B cell (primary cell): ENCODE measurements around the gene RPL6. TPM values are rescaled to one million over a fixed set of nuclear protein-coding genes. Genes with fewer than 3 reads are reported as not detected.
"Not testable (repeated sequence)": the region's sequence is repeated elsewhere in the genome, so short reads cannot be mapped to it uniquely, and the experiment has no call there.

Source experiments
- ATAC-seq: fragments of 200-7000 bp; cut with Tn5 transposase; one replicate; pipeline ENCODE4 v1.10.0; 2021; ENCODE audit warnings: low read depth, mild to moderate bottlenecking, moderate number of reproducible peaks, moderate library complexity
- CTCF ChIA-PET: fragments of 350-600 bp; sonication (Branson Sonifier 250); formaldehyde crosslinking; loops from one replicate; lab custom pipeline; 2021; ENCODE audit warnings: antibody characterized with exemption, inconsistent platforms; lab: Charles Lee
- POLR2A ChIA-PET: fragments of 350-600 bp; sonication (Branson Sonifier 250); formaldehyde crosslinking; loops from one replicate; lab custom pipeline; 2021; ENCODE audit warnings: antibody characterized with exemption; lab: Charles Lee
- DNase-seq: peaks from one replicate; pipeline ENCODE4 v3.0.0; 2013
- H2AFZ ChIP-seq: 2 replicates; pipeline ENCODE4 v1.6.1; 2012; ENCODE audit warnings: mild to moderate bottlenecking, low read depth, low read length; ENCODE audit not compliant: insufficient read depth, poor library complexity, severe bottlenecking
- H3K27ac ChIP-seq, 2 donors: 1 replicate in 1 of 2; 2 replicates in 1 of 2; pipeline ENCODE4 v1.5.1; 2012 to 2013; ENCODE audit warnings: low read length in 2 of 2, mild to moderate bottlenecking in 2 of 2, moderate library complexity in 1 of 2
- H3K27me3 ChIP-seq, 4 experiments: fragments of 200-600 bp in 1 of 4; sonication (generic) in 1 of 4; replicated peaks in 1 of 4; 1 replicate in 2 of 4; 2 replicates in 2 of 4; pipeline versions ENCODE4 v1.6.1 to v1.7.0; 2013 to 2016; ENCODE audit warnings: low read length in 3 of 4, mild to moderate bottlenecking in 2 of 4, mixed read lengths in 1 of 4, moderate library complexity in 1 of 4; ENCODE audit not compliant: insufficient read depth in 4 of 4, control insufficient read depth in 3 of 4; ENCODE audit errors: control extremely low read depth in 1 of 4
- H3K36me3 ChIP-seq, 2 experiments: replicated peaks in 1 of 2; 1 replicate in 1 of 2; 2 replicates in 1 of 2; pipeline versions ENCODE4 v1.6.1 to v1.7.1; 2013; ENCODE audit warnings: low read length in 1 of 2; ENCODE audit not compliant: insufficient read depth in 2 of 2, control insufficient read depth in 1 of 2; ENCODE audit errors: control extremely low read depth in 1 of 2, extremely low read depth in 1 of 2
- H3K4me1 ChIP-seq, 2 donors: fragments of 200-600 bp in 1 of 2; sonication (generic) in 1 of 2; 1 replicate in 1 of 2; 2 replicates in 1 of 2; pipeline versions ENCODE4 v1.5.1 to v1.6.1; 2013 to 2017; ENCODE audit warnings: low read length in 2 of 2; ENCODE audit not compliant: control insufficient read depth in 2 of 2, insufficient read depth in 2 of 2
- H3K4me2 ChIP-seq: replicated peaks from 2 replicates; pipeline ENCODE3; 2012; ENCODE audit warnings: mild to moderate bottlenecking, low read depth, low read length; ENCODE audit not compliant: poor library complexity, severe bottlenecking
- H3K4me3 ChIP-seq, 5 experiments: fragments of 200-600 bp in 1 of 5; sonication (generic) in 1 of 5; 1 replicate in 3 of 5; 2 replicates in 2 of 5; pipeline versions ENCODE4 v1.5.1 to v1.7.0; 2011 to 2016; ENCODE audit warnings: low read length in 4 of 5, mild to moderate bottlenecking in 4 of 5, low read depth in 2 of 5, control low read depth in 1 of 5, moderate library complexity in 1 of 5; ENCODE audit not compliant: insufficient read depth in 1 of 5; ENCODE audit errors: control extremely low read depth in 1 of 5, extremely low read depth in 1 of 5
- H3K79me2 ChIP-seq: fragments of 200-600 bp; sonication (generic); one replicate; pipeline ENCODE4 v1.6.0; 2016; ENCODE audit warnings: low read length; ENCODE audit not compliant: control insufficient read depth, insufficient read depth
- H3K9ac ChIP-seq: fragments of 200-600 bp; sonication (generic); 2 replicates; pipeline ENCODE4 v1.6.1; 2017; ENCODE audit warnings: mild to moderate bottlenecking, low read length, moderate library complexity
- H3K9me3 ChIP-seq, 3 donors: one replicate each; pipeline versions ENCODE4 v1.6.1 to v1.7.1; 2013; ENCODE audit warnings: low read length in 2 of 3; ENCODE audit not compliant: control insufficient read depth in 2 of 3, insufficient read depth in 1 of 3; ENCODE audit errors: control extremely low read depth in 1 of 3
- H4K20me1 ChIP-seq: 2 replicates; pipeline ENCODE4 v1.6.0; 2012; ENCODE audit warnings: mild to moderate bottlenecking, low read length; ENCODE audit not compliant: insufficient read depth, control insufficient read depth, poor library complexity, severe bottlenecking
- H3K27ac Mint-ChIP-seq: one replicate; pipeline ENCODE4 v1.8.0; 2021; ENCODE audit warnings: mixed read lengths
- H3K27me3 Mint-ChIP-seq: one replicate; pipeline ENCODE4 v1.8.0; 2021; ENCODE audit warnings: mixed read lengths
- H3K4me1 Mint-ChIP-seq: one replicate; pipeline ENCODE4 v1.8.0; 2021; ENCODE audit warnings: mixed read lengths
- H3K4me3 Mint-ChIP-seq: one replicate; pipeline ENCODE4 v1.8.0; 2021; ENCODE audit warnings: mixed read lengths
- H3K9me3 Mint-ChIP-seq: one replicate; pipeline ENCODE4 v1.8.0; 2022; ENCODE audit warnings: mixed read lengths; ENCODE audit not compliant: insufficient read depth
- CTCF ChIP-seq: fragments of 200-600 bp; IDR thresholded peaks from one replicate; pipeline ENCODE4 v1.8.0; 2022; ENCODE audit warnings: antibody characterized with exemption, mild to moderate bottlenecking
- EZH2 ChIP-seq: IDR thresholded peaks from 2 replicates; pipeline ENCODE4 v1.6.1; 2012; ENCODE audit warnings: borderline replicate concordance, low read depth, mild to moderate bottlenecking, moderate library complexity, low read length; ENCODE audit not compliant: insufficient read depth, poor library complexity, severe bottlenecking
- whole genome bisulfite sequencing: methylation state at CpG from one replicate; pipeline ENCODE4 v1.1.5; 2013; ENCODE audit warnings: missing lambda C conversion rate; ENCODE audit not compliant: insufficient coverage; 5-methylcytosine and 5-hydroxymethylcytosine counted together
- intact Hi-C: fragments of 100-400 bp; cut with micrococcal nuclease; formaldehyde crosslinking; loops from one replicate; pipeline ENCODE4 v1.10.0; 2022
- polyA plus RNA-seq: library from polyadenylated mRNA; depleted of rRNA; stranded (reverse); fragments of >200 nt; gene quantifications from 2 replicates; pipeline ENCODE4 v1.2.3, GENCODE V29; 2012
- total RNA-seq, 2 donors: library from RNA; stranded (reverse); fragments of 120-200 nt in 1 of 2; gene quantifications; 1 replicate in 1 of 2; 2 replicates in 1 of 2; pipeline versions ENCODE4 v1.2.3 to v1.2.4, GENCODE V29; 2013 to 2022

RPL6 gene
- total and polyA plus RNA-seq, 2 donors (not counting 1 experiment from before 2014, with no cell fraction given), result 1,336 to 1,621 TPM

- Histone ChIP-seq H3K4me1 (no peaks in the 10 kb centered on the region), H3K9me3 (no peaks in the 10 kb centered on the region), H3K9ac (no peak overlapping the region), H3K27ac (no peak overlapping the region), H3K79me2 (peaks cover 37% of the 10 kb centered on the region), H3K27me3 (no peaks in the 10 kb centered on the region), H2AFZ (no peak overlapping the region), H3K36me3 (peaks cover 5 to 23% of the 10 kb centered on the region in 2 experiments), H3K4me2 (no peak overlapping the region), H4K20me1 (peaks cover under 1% of the 10 kb centered on the region), H3K4me3 (no peak overlapping the region)
- TF ChIP-seq CTCF (no peak), EZH2 (no peak)
- Mint-ChIP-seq H3K4me1 (no peaks in the 10 kb centered on the region), H3K4me3 (no peak overlapping the region), H3K27me3 (no peaks in the 10 kb centered on the region), H3K9me3 (no peaks in the 10 kb centered on the region), H3K27ac (no peak overlapping the region)
- DNase-seq (no peak), ATAC-seq (no peak)
- WGBS, result 100% methylated on average over 1 of the region's 4 CpGs
- CTCF ChIA-PET, result no interaction called here
- intact Hi-C loops, result no loop called here
- POLR2A ChIA-PET, result no interaction called here
Observed at GRCh38 chr12:112443916-112444315, 34.5 kb upstream of the RPL6 start.

GRCh38 chr12:112440653-112441052 lies 31.2 kb upstream of the RPL6 start:
- H3K36me3 ChIP-seq, CTCF ChIA-PET, H3K4me3 Mint-ChIP-seq, ATAC-seq, H3K27me3 Mint-ChIP-seq, intact Hi-C loops, H3K9me3 Mint-ChIP-seq, H3K4me1 Mint-ChIP-seq, H3K4me2 ChIP-seq, H3K27ac Mint-ChIP-seq, H3K27me3 ChIP-seq, H3K4me1 ChIP-seq, H3K9me3 ChIP-seq, H2AFZ ChIP-seq, H3K9ac ChIP-seq, DNase-seq, H3K27ac ChIP-seq, H3K4me3 ChIP-seq: not testable (repeated sequence)
- 100% methylated on average over 4 of the region's 9 CpGs for WGBS
- POLR2A ChIA-PET, result interaction anchor here (0.7 kb wide), 1 partner anchor 12 kb away, joined by 5 read pairs; no protein-coding TSS in a partner anchor
- H4K20me1 ChIP-seq, result peaks cover 12% of the 10 kb centered on the region
- peaks cover 64% of the 10 kb centered on the region for H3K79me2 ChIP-seq
